22Rv1 (cell line): ENCODE measurements around the gene NTF4.

Experiments used
- H3K27ac ChIP-seq: fragments of 450-650 bp; 2 replicates; pipeline ENCODE4 v1.5.1; 2017
- ZFX ChIP-seq: fragments of 450-650 bp; IDR thresholded peaks from 2 replicates; pipeline ENCODE4 v1.6.1; 2017; ENCODE audit warnings: antibody characterized with exemption, borderline replicate concordance
- TF ChIP-seq, protein P1 (sequence below): fragments of 450-650 bp; IDR thresholded peaks from 2 replicates; pipeline ENCODE4 v1.5.1; 2017; ENCODE audit warnings: mild to moderate bottlenecking

Gene NTF4

DNA sequence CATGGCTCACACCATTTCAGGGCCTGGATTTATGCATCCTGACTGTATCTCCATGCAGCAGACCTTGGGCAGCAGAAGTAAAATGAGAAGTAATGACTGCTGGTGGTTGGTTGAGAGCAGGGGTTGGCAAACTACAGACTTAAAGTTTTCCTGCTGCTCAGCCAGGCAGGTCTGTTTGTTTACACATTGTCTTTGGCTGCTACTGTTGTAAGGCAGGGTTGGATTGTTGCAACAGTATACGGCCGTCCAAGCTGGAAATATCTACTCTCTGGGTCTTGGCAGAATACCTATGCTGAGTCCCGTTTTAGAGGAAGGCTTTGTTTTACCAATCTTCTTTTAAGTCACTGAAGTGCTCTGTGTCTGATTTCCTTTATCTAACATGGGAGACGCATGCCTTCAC lies 34.2 kb upstream of the NTF4 start:
- TF ChIP-seq ZFX: no peak
- TF ChIP-seq, protein P1, sequence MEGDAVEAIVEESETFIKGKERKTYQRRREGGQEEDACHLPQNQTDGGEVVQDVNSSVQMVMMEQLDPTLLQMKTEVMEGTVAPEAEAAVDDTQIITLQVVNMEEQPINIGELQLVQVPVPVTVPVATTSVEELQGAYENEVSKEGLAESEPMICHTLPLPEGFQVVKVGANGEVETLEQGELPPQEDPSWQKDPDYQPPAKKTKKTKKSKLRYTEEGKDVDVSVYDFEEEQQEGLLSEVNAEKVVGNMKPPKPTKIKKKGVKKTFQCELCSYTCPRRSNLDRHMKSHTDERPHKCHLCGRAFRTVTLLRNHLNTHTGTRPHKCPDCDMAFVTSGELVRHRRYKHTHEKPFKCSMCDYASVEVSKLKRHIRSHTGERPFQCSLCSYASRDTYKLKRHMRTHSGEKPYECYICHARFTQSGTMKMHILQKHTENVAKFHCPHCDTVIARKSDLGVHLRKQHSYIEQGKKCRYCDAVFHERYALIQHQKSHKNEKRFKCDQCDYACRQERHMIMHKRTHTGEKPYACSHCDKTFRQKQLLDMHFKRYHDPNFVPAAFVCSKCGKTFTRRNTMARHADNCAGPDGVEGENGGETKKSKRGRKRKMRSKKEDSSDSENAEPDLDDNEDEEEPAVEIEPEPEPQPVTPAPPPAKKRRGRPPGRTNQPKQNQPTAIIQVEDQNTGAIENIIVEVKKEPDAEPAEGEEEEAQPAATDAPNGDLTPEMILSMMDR: no peak
- H3K27ac ChIP-seq: peak overlapping the region; percentile 89

- no peak for TF ChIP-seq ZFX
- TF ChIP-seq, protein P1: peak; percentile 98
- H3K27ac ChIP-seq: peak overlapping the region; percentile 89
Observed at GRCh38 chr19:49097453-49098288, 33.1 kb upstream of the NTF4 start.

- 0 out of 2 replicates have a peak overlapping the region, but pooled peaks have one; percentile 17 for H3K27ac ChIP-seq
- no peak for TF ChIP-seq ZFX
- TF ChIP-seq, protein P1: no peak
Observed at GRCh38 chr19:49094505-49095482, 30.2 kb upstream of the NTF4 start.

GRCh38 chr19:49092686-49093085 lies 28.1 kb upstream of the NTF4 start:
- TF ChIP-seq ZFX: no peak
- TF ChIP-seq, protein P1: no peak
- no peak overlapping the region for H3K27ac ChIP-seq

GRCh38 chr19:49091391-49092038 lies 26.9 kb upstream of the NTF4 start:
- TF ChIP-seq, protein P1: no peak
- no peak for TF ChIP-seq ZFX
- no peak overlapping the region for H3K27ac ChIP-seq

DNA sequence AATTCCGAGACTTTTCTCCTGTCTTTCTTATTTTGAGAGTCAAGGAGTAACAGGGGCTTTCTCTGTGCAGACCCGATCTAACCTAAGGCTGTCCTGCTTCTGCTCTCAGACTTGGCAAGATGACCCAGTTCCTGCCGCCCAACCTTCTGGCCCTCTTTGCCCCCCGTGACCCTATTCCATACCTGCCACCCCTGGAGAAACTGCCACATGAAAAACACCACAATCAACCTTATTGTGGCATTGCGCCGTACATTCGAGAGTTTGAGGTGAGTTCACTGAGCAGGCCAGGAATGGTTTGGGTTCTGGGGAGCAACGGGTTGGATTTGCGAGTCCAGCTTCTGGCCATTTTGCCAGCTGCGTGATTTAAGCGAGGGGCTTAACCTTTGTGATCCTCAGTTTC lies 21.7 kb upstream of the NTF4 start:
- TF ChIP-seq, protein P1: no peak
- TF ChIP-seq ZFX: no peak
- H3K27ac ChIP-seq: peak overlapping the region; percentile 84
